HG03439 (cell line): ENCODE data around the gene GUCA1A.

Experiments used
- ATAC-seq: cut with Tn5 transposase; IDR thresholded peaks from one replicate; pipeline ENCODE4 v1.9.1; 2021; ENCODE audit warnings: mild to moderate bottlenecking, moderate library complexity; ENCODE audit not compliant: unreplicated experiment

GUCA1A gene

GRCh38 chr6:42173101-42173500 is at the start of gene GUCA1A:
Gene GUCA1A (plus strand): TSS chr6:42173364. CDS start chr6:42173614, 250 bp downstream.
- no peak for ATAC-seq

GRCh38 chr6:42123379-42124103 is 49.6 kb upstream of the GUCA1A start:
- no peak for ATAC-seq

GRCh38 chr6:42124223-42124836 is 48.8 kb upstream of the GUCA1A start:
- ATAC-seq, result no peak

- no peak for ATAC-seq
Observed at GRCh38 chr6:42125231-42125630, 47.9 kb upstream of the GUCA1A start.

GRCh38 chr6:42125663-42126062 is 47.5 kb upstream of the GUCA1A start:
- no peak for ATAC-seq

GRCh38 chr6:42128460-42129359 is 44.5 kb upstream of the GUCA1A start:
- ATAC-seq, result no peak

GRCh38 chr6:42129360-42129676 is 43.8 kb upstream of the GUCA1A start:
- no peak for ATAC-seq

GRCh38 chr6:42131531-42131930 is 41.6 kb upstream of the GUCA1A start:
- ATAC-seq, result no peak

GRCh38 chr6:42133926-42134325 is 39.2 kb upstream of the GUCA1A start:
- ATAC-seq, result no peak

GRCh38 chr6:42135161-42135560 is 38.0 kb upstream of the GUCA1A start:
- no peak for ATAC-seq

GRCh38 chr6:42135722-42136121 is 37.4 kb upstream of the GUCA1A start:
- no peak for ATAC-seq

GRCh38 chr6:42136508-42137193 is 36.5 kb upstream of the GUCA1A start:
- ATAC-seq, result no peak

- ATAC-seq, result no peak
Observed at GRCh38 chr6:42137194-42137753, 35.9 kb upstream of the GUCA1A start.

GRCh38 chr6:42138190-42138589 is 35.0 kb upstream of the GUCA1A start:
- no peak for ATAC-seq

- ATAC-seq, result no peak
Observed at GRCh38 chr6:42138630-42139619, 34.2 kb upstream of the GUCA1A start.

- ATAC-seq, result no peak
Observed at GRCh38 chr6:42140032-42140431, 33.1 kb upstream of the GUCA1A start.

GRCh38 chr6:42140756-42141602 is 32.2 kb upstream of the GUCA1A start:
- no peak for ATAC-seq

- ATAC-seq, result no peak
Observed at GRCh38 chr6:42141603-42142117, 31.5 kb upstream of the GUCA1A start.
